Retinal pigment epithelial cell (primary cell): ENCODE results near the gene SYNGR1.
"Not testable (repeated sequence)": the region's sequence is repeated elsewhere in the genome, so short reads cannot be mapped to it uniquely, and the experiment has no call there.

Experiments used
- DNase-seq: peaks from one replicate; pipeline ENCODE4 v3.0.0-alpha.2; 2010; ENCODE audit warnings: low read depth
- H3K4me3 ChIP-seq: 2 replicates; pipeline ENCODE4 v1.5.1; 2011; ENCODE audit warnings: mild to moderate bottlenecking, low read length, control low read depth, moderate library complexity
- CTCF ChIP-seq: conservative IDR thresholded peaks from 2 replicates; pipeline ENCODE4 v1.5.1; 2011; ENCODE audit warnings: low read depth, low read length, control low read depth, inconsistent platforms

SYNGR1 gene

GRCh38 chr22:39405346-39406085 lies 55.7 kb downstream of the SYNGR1 start:
- H3K4me3 ChIP-seq: peak overlapping the region; percentile 41
- DNase-seq: peak; percentile 58
- peak; percentile 50 for TF ChIP-seq CTCF

- no peak overlapping the region for H3K4me3 ChIP-seq
- DNase-seq: no peak
- TF ChIP-seq CTCF: no peak
These were observed 58.4 kb downstream of the SYNGR1 start for GRCh38 chr22:39408173-39408572.

GRCh38 chr22:39408807-39409206 lies 59.0 kb downstream of the SYNGR1 start:
- DNase-seq: no peak
- no peak overlapping the region for H3K4me3 ChIP-seq
- TF ChIP-seq CTCF: no peak

- no peak for TF ChIP-seq CTCF
- no peak for DNase-seq
- H3K4me3 ChIP-seq: no peak overlapping the region
These were observed 59.8 kb downstream of the SYNGR1 start for GRCh38 chr22:39409516-39410029.

- DNase-seq: no peak
- no peak for TF ChIP-seq CTCF
- H3K4me3 ChIP-seq: no peak overlapping the region
These were observed 60.5 kb downstream of the SYNGR1 start for GRCh38 chr22:39410264-39410663.

- DNase-seq, H3K4me3 ChIP-seq: not testable (repeated sequence)
These were observed 62.1 kb downstream of the SYNGR1 start for GRCh38 chr22:39411828-39412365.

- not testable (repeated sequence) for DNase-seq, H3K4me3 ChIP-seq
These were observed 63.4 kb downstream of the SYNGR1 start for GRCh38 chr22:39413204-39413603.

- no peak overlapping the region for H3K4me3 ChIP-seq
- TF ChIP-seq CTCF: no peak
- DNase-seq: no peak
These were observed 64.6 kb downstream of the SYNGR1 start for GRCh38 chr22:39414377-39414776.
